HUDEP-2 (cell line): ENCODE data around the gene TMEM63A.
A peak's percentile ranks its signal among the peaks of the same experiment; 100 is the strongest.

Experiments used
- DNase-seq, 76 experiments: peaks; one replicate each; lab custom pipeline; 2025; ENCODE audit not compliant: unreplicated experiment in 76 of 76; lab: John Stamatoyannopoulos, UW

TMEM63A gene

DNA sequence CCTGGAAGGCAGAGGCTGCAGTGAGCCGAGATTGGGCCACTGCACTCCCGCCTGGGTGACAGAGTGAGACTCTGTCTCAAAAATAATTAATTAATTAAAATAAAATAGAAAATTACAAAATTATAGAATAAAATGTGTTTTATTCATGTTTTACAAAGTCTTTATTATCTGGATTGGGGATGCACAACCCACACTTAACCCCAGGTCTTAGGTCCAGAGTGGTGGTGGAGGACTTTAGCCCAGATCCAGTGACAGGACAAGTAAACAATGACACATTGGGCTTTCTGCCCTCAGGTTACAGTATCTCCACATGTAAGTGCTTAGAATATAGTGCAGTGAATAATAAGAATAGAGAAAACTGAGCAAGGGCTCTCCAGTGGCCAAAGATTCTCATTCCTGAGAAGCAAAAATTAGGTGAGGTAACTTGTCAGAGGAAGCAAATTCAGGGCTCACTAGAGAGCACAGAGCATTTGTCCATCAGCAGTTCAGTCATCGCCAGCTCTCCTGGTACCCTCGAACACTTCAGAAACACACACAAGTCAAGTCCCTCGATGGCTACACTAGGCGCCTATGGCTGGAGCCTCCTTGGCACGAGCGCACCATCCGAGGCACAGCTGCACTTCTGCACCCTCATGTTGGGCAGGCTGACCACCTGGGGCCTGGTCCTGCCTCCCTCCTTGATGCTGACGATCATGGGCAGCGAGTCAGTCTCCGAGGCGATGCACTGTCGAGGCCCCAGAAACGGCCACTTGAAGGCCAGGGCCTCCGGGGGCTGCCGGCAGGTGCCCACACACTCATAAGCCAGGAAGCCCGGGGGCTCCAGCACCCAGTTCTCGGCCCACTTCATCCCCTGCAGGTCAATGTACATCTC is 4.2 kb upstream of the TMEM63A start:
- no peak for DNase-seq

DNA sequence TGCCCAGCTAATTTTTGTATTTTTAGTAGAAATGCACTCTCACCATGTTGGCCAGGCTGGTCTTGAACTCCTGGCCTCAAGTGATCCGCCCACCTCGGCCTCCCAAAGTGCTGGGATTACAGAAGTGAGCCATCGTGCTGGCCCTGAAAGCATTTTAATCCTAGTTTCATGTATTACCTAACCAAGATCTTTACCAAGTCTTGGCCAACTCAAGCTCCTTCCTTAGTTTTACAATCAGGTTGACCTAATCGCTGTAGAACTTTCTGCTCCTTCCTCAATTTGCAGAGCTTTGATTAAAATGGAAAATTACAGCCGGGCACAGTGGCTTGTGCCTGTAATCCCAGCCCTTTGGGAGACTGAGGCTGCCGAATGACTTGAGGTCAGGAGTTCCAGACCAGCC is 3.2 kb upstream of the TMEM63A start:
- no peak for DNase-seq

DNA sequence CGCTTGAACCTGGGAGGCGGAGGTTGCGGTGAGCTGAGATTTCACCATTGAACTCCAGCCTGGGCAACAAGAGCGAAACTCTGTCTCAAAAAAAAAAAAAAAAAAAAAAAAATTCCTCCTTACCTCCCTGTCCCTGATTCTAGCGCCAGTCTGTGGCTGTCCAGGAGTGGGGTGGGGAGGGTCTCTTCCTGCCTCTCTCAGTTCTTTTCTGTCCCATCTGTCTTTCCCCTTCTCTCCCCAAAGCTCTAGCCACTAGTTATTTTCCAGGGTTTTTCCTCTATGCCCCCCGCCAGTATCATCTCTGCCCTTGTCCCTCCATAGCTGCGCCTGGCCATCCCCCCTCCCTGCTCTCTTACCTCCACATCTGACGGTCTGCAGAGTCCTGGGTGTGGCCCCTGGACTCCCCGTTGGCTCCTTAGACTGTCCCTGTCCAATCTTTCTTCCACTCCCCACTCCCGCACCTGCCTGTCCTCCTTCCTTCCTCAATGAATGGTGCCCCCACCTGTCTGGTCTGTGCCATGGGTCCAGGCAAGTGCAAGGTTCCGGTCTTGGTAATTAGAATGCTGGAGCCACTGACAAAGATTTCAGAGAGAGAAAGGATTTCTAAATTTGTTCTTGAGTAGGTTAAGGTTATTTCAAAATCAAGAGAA is 1.6 kb upstream of the TMEM63A start:
- no peak for DNase-seq

- peak in 16 of 76 experiments; percentile 19 to 69 (median 46) for DNase-seq
Observed at GRCh38 chr1:225882694-225883615, 775 bp upstream of the TMEM63A start.

DNA sequence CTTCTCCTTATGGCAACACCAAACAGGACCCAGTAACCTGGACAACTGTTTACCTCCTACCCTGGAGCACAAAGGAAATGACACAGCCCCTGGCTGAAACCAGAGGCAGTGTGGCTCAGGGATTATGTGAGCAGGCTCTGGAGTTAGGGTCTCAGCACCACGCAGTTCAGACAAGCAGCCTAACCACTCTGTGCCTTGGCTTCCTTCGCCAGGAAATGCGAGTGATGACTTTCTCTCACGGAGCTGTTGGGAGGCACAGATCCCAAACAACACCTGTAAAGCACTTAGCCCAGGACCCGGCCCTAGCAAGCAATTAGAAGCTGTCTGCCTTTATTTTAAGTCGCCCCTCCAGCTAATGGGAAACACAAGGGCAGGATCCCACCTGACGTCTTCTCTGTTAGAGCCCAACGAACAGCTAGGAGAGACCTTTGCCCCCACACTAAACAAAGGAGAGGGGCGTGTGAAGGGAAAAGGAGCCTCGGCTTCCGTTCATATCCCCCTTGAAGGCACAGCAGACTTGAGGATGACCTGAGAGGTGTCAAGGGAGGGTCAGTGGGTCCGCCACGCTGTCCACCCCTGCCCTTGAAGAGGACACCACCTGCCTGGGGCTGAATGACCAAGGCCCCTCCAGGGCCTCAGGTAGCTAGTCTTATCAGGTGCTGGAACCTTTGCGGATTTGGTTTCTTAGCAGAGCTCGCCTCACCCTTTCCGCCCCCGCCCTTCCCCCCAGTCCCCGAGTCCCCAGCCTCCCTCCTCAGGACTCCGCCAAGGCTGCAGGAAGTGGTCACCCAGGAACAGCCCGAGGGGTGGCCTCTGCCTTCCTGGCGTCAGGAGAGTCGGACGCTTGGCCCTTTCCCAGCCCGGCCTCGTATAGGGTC is 860 bp downstream of the TMEM63A start:
- peak in 13 of 76 experiments; percentile 3 to 34 (median 21) for DNase-seq

GRCh38 chr1:225880636-225881035 is 1.5 kb downstream of the TMEM63A start:
- no peak for DNase-seq

DNA sequence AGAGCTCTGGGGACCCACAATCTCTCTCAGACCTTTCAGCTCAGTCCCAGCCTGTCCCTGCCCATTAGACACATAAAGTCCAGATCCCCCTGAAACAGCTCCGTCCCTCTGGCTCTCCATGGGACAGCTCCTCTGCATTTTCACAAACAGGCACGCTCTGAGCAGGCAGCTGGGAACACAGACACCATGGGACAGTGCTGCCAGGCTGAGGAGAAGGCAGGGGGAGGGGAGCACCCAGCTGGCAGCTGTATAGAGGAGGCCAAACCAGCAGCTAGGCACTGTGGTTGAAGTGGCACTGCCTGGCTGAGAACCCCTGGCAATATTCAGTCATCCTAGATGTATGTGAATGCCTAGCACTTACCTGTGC is 2.0 kb downstream of the TMEM63A start:
- peak in 1 of 76 experiments; percentile 10 for DNase-seq

DNA sequence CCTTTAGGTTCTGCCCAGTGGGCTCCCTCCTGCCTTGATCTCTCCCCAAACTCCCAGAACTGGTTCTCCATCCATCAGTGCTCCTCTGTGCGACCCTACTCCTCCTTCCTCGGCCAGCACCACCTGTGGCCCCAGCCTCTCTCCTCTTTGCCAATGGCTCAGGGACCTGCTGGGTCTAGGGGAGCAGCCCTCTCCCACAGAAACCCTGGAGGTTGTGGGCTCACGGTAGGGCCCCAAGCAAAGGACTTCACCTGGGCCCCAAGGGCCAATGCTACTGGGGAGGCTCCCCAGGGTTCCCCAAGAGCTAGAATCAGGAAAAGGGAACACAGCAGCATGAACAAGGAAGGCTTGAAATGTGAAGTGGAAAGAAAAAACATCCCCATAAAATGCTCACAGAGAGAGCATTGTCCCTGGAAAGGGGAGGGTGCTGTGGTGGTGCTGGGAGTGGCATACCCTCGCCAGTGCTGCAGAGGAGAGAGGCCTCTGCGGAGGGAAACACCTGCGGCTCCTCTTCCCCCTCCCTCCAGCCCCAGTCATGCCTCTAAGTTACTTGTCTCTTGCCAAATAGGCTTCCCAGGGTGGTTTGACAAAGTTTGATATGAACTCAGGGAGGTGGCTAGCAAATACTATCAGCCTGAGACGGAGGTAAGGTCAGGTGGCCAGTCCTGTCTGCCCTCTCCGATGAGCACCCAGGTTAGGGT is 2.5 kb downstream of the TMEM63A start:
- peak in 2 of 76 experiments; percentile 22 to 23 for DNase-seq

DNA sequence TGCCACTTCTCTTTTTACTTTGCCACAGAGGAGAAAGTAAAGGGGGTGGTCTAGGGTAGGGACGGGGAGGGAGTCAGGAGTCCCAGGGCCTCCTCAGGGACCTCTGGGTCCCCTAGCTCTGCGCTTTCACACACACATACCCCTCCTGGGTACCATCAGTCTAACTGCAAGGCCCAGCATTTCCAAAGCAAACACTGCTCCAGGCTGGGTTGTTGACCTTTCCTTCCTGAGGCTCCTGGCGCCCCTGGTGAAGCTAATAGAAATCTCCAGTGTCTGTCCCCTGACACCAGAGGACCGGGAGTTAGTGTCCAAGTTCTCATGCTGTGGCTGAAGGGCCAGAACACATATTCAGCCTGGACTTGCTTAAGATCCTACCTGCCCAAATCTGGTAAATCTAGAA is 3.9 kb downstream of the TMEM63A start:
- no peak for DNase-seq

DNA sequence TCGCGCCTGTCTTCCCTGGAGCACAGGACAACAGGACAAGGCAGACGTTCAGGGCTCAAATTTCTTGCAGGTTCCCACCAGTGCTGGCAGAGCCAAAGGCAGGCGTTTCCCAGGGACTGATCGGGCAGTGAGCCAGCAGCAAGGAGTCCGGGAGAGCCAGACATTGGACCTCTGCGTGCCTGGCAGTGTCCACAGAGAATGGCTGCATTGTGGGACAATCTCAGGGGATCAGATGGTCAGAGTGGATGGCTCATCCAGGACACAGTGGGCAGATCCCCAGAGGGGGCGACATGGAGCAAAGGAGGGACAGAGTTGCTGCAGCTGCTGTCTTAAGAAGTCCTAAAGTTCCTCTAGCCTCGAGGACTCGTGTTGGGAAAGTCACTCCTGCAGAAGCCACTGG is 4.6 kb downstream of the TMEM63A start:
- peak in 33 of 76 experiments; percentile 8 to 51 (median 25) for DNase-seq

DNA sequence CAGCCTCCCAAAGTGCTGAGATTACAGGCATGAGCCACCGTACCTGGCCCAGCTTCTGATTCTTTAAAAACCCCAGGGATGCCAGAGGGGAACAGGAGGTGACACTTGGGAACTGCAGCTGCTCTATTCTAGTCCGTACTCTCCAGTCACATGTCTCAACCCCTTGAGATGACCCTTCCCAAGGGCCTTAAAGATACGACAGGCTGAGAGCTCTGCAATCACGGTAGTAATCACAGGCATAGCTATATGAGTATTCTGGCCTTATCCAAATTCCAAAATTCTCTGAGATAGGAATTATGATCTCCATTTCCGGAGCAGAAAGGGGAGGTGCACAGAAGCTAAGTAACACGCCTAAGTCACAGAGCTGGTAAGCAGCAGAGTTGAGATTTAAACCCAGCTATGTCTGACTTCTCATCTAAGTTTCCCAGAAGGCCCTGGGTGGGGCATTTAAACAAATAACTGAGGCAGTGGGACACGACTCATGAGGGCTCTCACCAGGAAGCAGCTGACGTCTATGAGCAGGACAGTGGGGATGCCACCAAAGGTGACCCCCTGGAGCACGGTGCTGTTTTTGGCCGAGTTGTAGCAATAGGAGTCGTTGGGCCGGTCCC is 5.2 kb downstream of the TMEM63A start:
- DNase-seq = no peak

- no peak for DNase-seq
Observed at GRCh38 chr1:225875044-225875815, 7.0 kb downstream of the TMEM63A start.

DNA sequence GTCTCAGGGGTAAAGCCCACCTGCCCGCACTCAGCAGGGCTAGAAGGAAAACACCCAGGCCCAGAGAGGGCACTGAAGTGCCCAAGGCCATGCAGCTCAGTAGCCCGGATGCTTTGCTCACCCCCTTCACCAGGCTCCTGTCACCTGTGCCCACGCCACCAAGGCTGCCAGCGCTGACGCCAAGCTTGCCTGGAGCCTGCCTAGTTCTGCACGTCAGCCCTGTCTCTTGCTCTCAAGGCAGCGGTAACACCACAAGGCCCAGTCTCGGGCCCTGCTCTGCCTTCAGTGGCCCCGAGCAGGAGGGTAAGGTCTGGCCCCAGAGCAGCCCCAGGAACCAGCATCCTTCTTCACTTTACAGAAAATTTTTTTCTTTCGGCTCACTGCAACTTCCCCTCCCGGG is 7.7 kb downstream of the TMEM63A start:
- DNase-seq = no peak

DNA sequence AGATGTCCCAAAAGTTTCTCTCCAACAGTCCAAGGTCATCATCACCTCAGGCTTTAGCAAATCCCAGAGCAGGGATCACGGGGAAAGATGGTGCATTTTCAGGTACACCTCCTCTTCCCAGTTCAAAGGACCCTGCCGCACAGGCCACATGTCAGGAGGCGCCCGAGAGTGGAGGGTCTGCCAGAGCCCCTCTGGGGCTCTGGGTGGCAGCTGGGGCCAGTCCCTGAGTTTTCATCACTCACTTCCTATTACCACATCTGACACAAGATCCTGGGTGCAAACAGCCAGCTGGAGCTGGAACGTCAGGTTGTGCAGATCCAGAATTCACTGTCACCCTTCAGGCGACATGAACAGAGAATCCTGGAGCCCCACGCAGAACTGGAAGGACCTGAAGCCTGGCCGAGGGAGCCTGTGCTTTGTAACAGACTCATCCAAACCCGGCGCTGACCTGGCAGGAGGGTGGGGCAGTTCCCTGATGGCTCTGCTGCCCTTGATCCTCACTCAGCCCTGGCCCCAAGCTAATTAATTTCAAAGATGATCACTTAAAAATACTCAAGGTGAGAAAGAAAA is 8.8 kb downstream of the TMEM63A start:
- DNase-seq = no peak

DNA sequence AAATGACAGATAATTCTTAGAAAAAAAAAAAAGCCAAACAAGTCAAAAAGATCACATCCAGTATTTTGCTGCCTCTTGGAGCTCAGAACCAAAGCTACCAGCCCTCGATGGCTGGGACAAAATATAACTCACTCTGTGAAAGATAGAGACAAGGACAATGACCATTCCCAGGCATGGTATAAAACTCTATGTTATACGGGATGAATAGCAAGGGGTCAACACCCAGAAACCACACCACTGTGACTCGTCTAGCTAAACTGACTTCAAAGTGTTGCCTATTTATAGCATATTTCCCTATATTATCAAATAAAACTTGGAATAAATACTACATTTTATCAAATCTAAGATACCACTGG is 10.1 kb downstream of the TMEM63A start:
- no peak for DNase-seq

- no peak for DNase-seq
Observed at GRCh38 chr1:225871359-225872074, 10.7 kb downstream of the TMEM63A start.

- no peak for DNase-seq
Observed at GRCh38 chr1:225870911-225871310, 11.3 kb downstream of the TMEM63A start.
